ENCODE results near the gene FAF1.

- TF ChIP-seq CTCF (IDR thresholded peaks at IDR 0.05; ENCODE audit: low read depth, low read length) (no peak), EZH2phosphoT487 (IDR thresholded peaks at IDR 0.05; ENCODE audit: low read depth) (no peak)
Observed at GRCh38 chr1:50593515-50593914, 366.6 kb downstream of the FAF1 start.

Data from OCI-LY3 (cell line).